HCT116 (cell line): ENCODE results near the gene POLRMT. TPM values are rescaled to one million over a fixed set of nuclear protein-coding genes. Genes with fewer than 3 reads are reported as not detected.

Experiments used
- ATAC-seq: fragments of 200-7000 bp; cut with Tn5 transposase; 2 replicates; pipeline ENCODE4 v1.9.1; 2020; ENCODE audit warnings: mild to moderate bottlenecking, moderate library complexity
- BruUV-seq: library from RNA; stranded (reverse); fragments of 400-500 nt; replicated peaks from 2 replicates; lab custom pipeline; 2021; lab: Mats Ljungman, UMichigan
- CTCF ChIA-PET: fragments of 300-600 bp; sonication (Branson Sonifier 250); formaldehyde crosslinking; loops from one replicate; lab custom pipeline; 2021; ENCODE audit warnings: antibody characterized with exemption; lab: Charles Lee
- POLR2A ChIA-PET: fragments of 300-600, 350-600 bp; sonication (Branson Sonifier 250); formaldehyde crosslinking; loops from one replicate; lab custom pipeline; 2021; ENCODE audit warnings: antibody characterized with exemption; lab: Charles Lee
- RAD21 ChIA-PET, 2 experiments: fragments of 300-600 bp; sonication (Branson Sonifier 250); formaldehyde crosslinking; loops; one replicate each; lab custom pipeline; 2023; ENCODE audit warnings: low total read pairs in 2 of 2; ENCODE audit not compliant: uncharacterized antibody in 2 of 2, unreplicated experiment in 2 of 2, low non-redundant PET in 1 of 2; lab: Charles Lee
- DNase-seq: peaks from one replicate; pipeline ENCODE4 v3.0.0-alpha.2; 2010; ENCODE audit warnings: low read depth, low spot score
- H2AFZ ChIP-seq: fragments of 200-600 bp; shearing (Covaris generic), sonication (generic); 2 replicates; pipeline ENCODE4 v1.6.1; 2017; ENCODE audit warnings: low read depth, mixed run types, mixed read lengths, antibody characterized with exemption, low read length; ENCODE audit not compliant: poor library complexity, severe bottlenecking
- H3K27ac ChIP-seq: 2 replicates; pipeline ENCODE4 v1.5.1; 2012; ENCODE audit warnings: low read depth, low read length
- H3K27me3 ChIP-seq: fragments of 200-600 bp; sonication (generic); 2 replicates; pipeline ENCODE4 v1.6.1; 2016; ENCODE audit warnings: mixed run types, low read length, mixed read lengths; ENCODE audit not compliant: insufficient read depth
- H3K36me3 ChIP-seq, 2 experiments: fragments of 200-500 bp in 1 of 2; fragments of 200-600 bp in 1 of 2; sonication (Bioruptor generic) in 1 of 2; sonication (generic) in 1 of 2; 2 replicates each; pipeline versions ENCODE4 v1.5.1 to v1.6.1; 2014 to 2016; ENCODE audit warnings: low read length in 2 of 2, inconsistent platforms in 1 of 2, mixed read lengths in 1 of 2, mixed run types in 1 of 2; ENCODE audit not compliant: insufficient read depth in 2 of 2, control insufficient read depth in 1 of 2
- H3K4me1 ChIP-seq, 2 experiments: fragments of 200-600 bp in 1 of 2; sonication (generic) in 1 of 2; 2 replicates each; pipeline versions ENCODE4 v1.5.1 to v1.6.1; 2012 to 2017; ENCODE audit warnings: low read length in 2 of 2, inconsistent platforms in 1 of 2, mild to moderate bottlenecking in 1 of 2, mixed read lengths in 1 of 2, mixed run types in 1 of 2, moderate library complexity in 1 of 2; ENCODE audit not compliant: insufficient read depth in 2 of 2, control insufficient read depth in 1 of 2
- H3K4me2 ChIP-seq: fragments of 200-600 bp; sonication (generic); 2 replicates; pipeline ENCODE4 v1.6.1; 2017; ENCODE audit warnings: mixed run types, low read length, mixed read lengths
- H3K4me3 ChIP-seq, 2 experiments: fragments of 200-600 bp in 1 of 2; sonication (generic) in 1 of 2; replicated peaks in 1 of 2; 2 replicates each; pipeline ENCODE4 v1.5.1; 2011 to 2016; ENCODE audit warnings: low read length in 2 of 2, control low read depth in 1 of 2, low read depth in 1 of 2, mild to moderate bottlenecking in 1 of 2, mixed read lengths in 1 of 2, mixed run types in 1 of 2
- H3K79me2 ChIP-seq: fragments of 200-600 bp; sonication (generic); 2 replicates; pipeline ENCODE4 v1.6.1; 2017; ENCODE audit warnings: mild to moderate bottlenecking, mixed run types, low read length, moderate library complexity, mixed read lengths; ENCODE audit not compliant: insufficient read depth
- H3K9ac ChIP-seq: fragments of 200-600 bp; sonication (generic); 2 replicates; pipeline ENCODE4 v1.6.1; 2016; ENCODE audit warnings: low read length, mixed read lengths
- H3K9me2 ChIP-seq: fragments of 200-600 bp; sonication (generic), shearing (Covaris generic); 2 replicates; pipeline ENCODE4 v1.6.1; 2017; ENCODE audit warnings: mixed run types, mild to moderate bottlenecking, moderate library complexity; ENCODE audit not compliant: insufficient read depth
- H3K9me3 ChIP-seq, 2 experiments: fragments of 200-500 bp in 1 of 2; fragments of 200-600 bp in 1 of 2; sonication (Bioruptor generic) in 1 of 2; sonication (generic) in 1 of 2; 2 replicates each; pipeline ENCODE4 v1.6.1; 2014 to 2017; ENCODE audit warnings: low read length in 2 of 2, mixed read lengths in 2 of 2, inconsistent platforms in 1 of 2, low read depth in 1 of 2, mild to moderate bottlenecking in 1 of 2, mixed run types in 1 of 2, moderate library complexity in 1 of 2; ENCODE audit not compliant: control insufficient read depth in 1 of 2, insufficient read depth in 1 of 2
- H4K20me1 ChIP-seq: fragments of 200-600 bp; sonication (generic), shearing (Covaris generic); 2 replicates; pipeline ENCODE4 v1.6.1; 2017; ENCODE audit warnings: mixed run types, mild to moderate bottlenecking, moderate library complexity; ENCODE audit not compliant: insufficient read depth
- CEBPB ChIP-seq: IDR thresholded peaks from 2 replicates; pipeline ENCODE4 v1.6.1; 2012; ENCODE audit warnings: low read depth
- EGR1 ChIP-seq: IDR thresholded peaks from 2 replicates; pipeline ENCODE4 v1.6.1; 2012; ENCODE audit warnings: low read depth
- EZH2phosphoT487 ChIP-seq: fragments of 200-600 bp; IDR thresholded peaks from 2 replicates; pipeline ENCODE4 v1.6.1; 2018; ENCODE audit warnings: antibody characterized with exemption, borderline replicate concordance
- FOSL1 ChIP-seq: IDR thresholded peaks from 2 replicates; pipeline ENCODE4 v1.6.1; 2012; ENCODE audit warnings: low read depth
- JUND ChIP-seq: IDR thresholded peaks from 2 replicates; pipeline ENCODE4 v1.6.1; 2012
- POLR2A ChIP-seq: IDR thresholded peaks from 2 replicates; pipeline ENCODE4 v1.7.0; 2011; ENCODE audit warnings: borderline replicate concordance; ENCODE audit not compliant: insufficient read depth, insufficient read length; ENCODE audit errors: extremely low read depth
- SP1 ChIP-seq: IDR thresholded peaks from 2 replicates; pipeline ENCODE4 v1.6.1; 2012; ENCODE audit warnings: low read depth
- YY1 ChIP-seq: IDR thresholded peaks from 2 replicates; pipeline ENCODE4 v1.6.1; 2011; ENCODE audit warnings: low read length, low read depth, moderate library complexity, mild to moderate bottlenecking; ENCODE audit not compliant: insufficient replicate concordance; ENCODE audit errors: extremely low read depth
- intact Hi-C: fragments of 100-400 bp; cut with micrococcal nuclease; formaldehyde crosslinking; loops from 2 replicates; pipeline ENCODE4 v1.10.0; 2022
- total RNA-seq: library from RNA; stranded (reverse); gene quantifications from one replicate; pipeline ENCODE4 v1.2.1, GENCODE V29; 2021; ENCODE audit not compliant: unreplicated experiment
- TF ChIP-seq, protein P1 (sequence below): IDR thresholded peaks from 2 replicates; pipeline ENCODE4 v1.6.1; 2011; ENCODE audit warnings: mild to moderate bottlenecking, low read length, moderate library complexity; ENCODE audit not compliant: insufficient replicate concordance; ENCODE audit errors: extremely low read depth
- TF ChIP-seq, protein P2 (sequence below): IDR thresholded peaks from 2 replicates; pipeline ENCODE4 v1.6.1; 2012

The POLRMT gene
- total RNA-seq, 1 experiment from 2014 or later: 138 TPM

DNA sequence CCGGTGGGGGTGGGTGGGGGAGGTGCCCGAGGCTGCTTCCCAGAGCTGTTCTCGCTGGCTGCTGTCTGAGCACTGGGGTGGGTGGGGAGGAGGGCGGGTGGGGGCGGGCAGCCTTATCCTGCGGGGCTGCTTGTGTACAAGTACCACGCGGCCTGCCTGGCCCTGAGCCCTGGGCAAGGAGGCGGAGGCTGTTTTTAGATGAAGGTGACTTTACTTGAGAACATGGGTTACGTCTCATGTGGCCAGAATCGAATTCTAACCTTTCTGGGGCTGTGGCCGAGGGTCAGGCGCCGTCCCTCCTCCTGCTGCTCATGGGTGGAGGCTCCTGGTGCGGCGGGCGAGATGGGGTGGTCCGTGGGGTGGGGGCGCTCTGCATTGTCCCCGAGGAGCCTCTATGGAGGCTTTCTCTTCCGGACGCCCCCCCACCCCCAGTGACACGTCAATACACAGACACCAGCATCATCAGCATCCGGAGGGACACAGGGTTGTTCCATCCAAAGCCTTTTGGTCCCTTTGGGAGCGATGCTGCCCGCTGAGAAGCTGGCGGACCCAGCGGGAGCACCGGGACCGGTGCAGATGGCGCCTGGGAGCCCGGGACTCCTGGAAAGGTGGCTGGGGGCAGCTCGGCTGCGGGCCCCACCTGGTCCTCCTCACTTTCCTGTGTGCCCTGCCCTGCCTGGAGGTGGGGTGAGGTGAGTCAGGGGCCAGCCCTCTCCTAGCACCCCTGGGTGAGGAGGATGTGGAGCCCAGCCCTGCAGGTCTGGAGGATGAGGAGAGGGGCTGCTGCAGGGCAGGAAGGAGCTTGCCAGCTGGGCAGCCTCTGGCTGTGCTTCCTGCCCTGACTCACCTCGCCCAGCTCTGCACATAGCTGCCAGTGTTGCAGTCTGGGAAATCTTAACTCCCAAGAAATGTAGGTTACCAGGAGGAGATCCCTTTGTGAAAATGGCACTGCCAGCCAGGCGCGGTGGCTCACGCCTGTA, 57.5 kb downstream of the POLRMT start:
- H4K20me1 ChIP-seq: peaks cover 6% of the 10 kb centered on the region; the same call in 1 of the 2 replicates
- no peak overlapping the region for H2AFZ ChIP-seq
- H3K27ac ChIP-seq: peak overlapping the region; percentile 5; the same call in 1 of the 2 replicates
- no peak overlapping the region for H3K4me3 ChIP-seq
- no TSS peak for BruUV-seq
- no peak for TF ChIP-seq SP1
- no peak for TF ChIP-seq FOSL1
- TF ChIP-seq JUND: no peak
- TF ChIP-seq CEBPB: no peak
- no peak for TF ChIP-seq YY1
- no peak for TF ChIP-seq POLR2A
- TF ChIP-seq, protein P1, sequence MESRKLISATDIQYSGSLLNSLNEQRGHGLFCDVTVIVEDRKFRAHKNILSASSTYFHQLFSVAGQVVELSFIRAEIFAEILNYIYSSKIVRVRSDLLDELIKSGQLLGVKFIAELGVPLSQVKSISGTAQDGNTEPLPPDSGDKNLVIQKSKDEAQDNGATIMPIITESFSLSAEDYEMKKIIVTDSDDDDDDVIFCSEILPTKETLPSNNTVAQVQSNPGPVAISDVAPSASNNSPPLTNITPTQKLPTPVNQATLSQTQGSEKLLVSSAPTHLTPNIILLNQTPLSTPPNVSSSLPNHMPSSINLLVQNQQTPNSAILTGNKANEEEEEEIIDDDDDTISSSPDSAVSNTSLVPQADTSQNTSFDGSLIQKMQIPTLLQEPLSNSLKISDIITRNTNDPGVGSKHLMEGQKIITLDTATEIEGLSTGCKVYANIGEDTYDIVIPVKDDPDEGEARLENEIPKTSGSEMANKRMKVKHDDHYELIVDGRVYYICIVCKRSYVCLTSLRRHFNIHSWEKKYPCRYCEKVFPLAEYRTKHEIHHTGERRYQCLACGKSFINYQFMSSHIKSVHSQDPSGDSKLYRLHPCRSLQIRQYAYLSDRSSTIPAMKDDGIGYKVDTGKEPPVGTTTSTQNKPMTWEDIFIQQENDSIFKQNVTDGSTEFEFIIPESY: no peak
- TF ChIP-seq EZH2phosphoT487: no peak
- TF ChIP-seq, protein P2, sequence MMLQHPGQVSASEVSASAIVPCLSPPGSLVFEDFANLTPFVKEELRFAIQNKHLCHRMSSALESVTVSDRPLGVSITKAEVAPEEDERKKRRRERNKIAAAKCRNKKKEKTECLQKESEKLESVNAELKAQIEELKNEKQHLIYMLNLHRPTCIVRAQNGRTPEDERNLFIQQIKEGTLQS: no peak
- TF ChIP-seq EGR1: no peak
- H3K4me1 ChIP-seq: peaks cover 2 to 28% of the 10 kb centered on the region in 2 experiments; a peak in 3 of 4 replicates
- H3K9me3 ChIP-seq: no peaks in the 10 kb centered on the region
- H3K9ac ChIP-seq: no peak overlapping the region
- H3K4me2 ChIP-seq: no peak overlapping the region
- ChIA-PET CTCF (interaction anchor here (0.7 to 1.6 kb wide), 3 partner anchors 9 to 65 kb away, joined by 3 to 4 read pairs (median 4); no protein-coding TSS in a partner anchor), POLR2A (no interaction called here), RAD21 (interaction anchor here in 1 of 2 experiments (0.6 kb wide), 1 partner anchor 128 kb away, joined by 3 read pairs; no protein-coding TSS in a partner anchor)
- DNase-seq: no peak
- H3K9me2 ChIP-seq: no peaks in the 10 kb centered on the region
- H3K36me3 ChIP-seq: peaks cover 9 to 40% of the 10 kb centered on the region in 2 experiments; a peak in 2 of 4 replicates
- H3K79me2 ChIP-seq: peaks cover 82% of the 10 kb centered on the region
- no peak for ATAC-seq
- H3K27me3 ChIP-seq: no peaks in the 10 kb centered on the region
- intact Hi-C loops: no loop called here
